CD8-positive, alpha-beta memory T cell (primary cell): Measurements from ENCODE around the gene YPEL4. TPM values are rescaled to one million over a fixed set of nuclear protein-coding genes. Genes with fewer than 3 reads are reported as not detected.
A peak's percentile ranks its signal among the peaks of the same experiment; 100 is the strongest.

Experiments
- CTCF ChIA-PET: fragments of 350-600 bp; sonication (Branson Sonifier 250); formaldehyde crosslinking; loops from one replicate; lab custom pipeline; 2021; ENCODE audit warnings: antibody characterized with exemption; lab: Charles Lee
- POLR2A ChIA-PET: fragments of 350-600 bp; sonication (Branson Sonifier 250); formaldehyde crosslinking; loops from one replicate; lab custom pipeline; 2021; ENCODE audit warnings: antibody characterized with exemption; lab: Charles Lee
- DNase-seq, 5 donors: peaks; one replicate each; pipeline versions ENCODE4 v3.0.0 to v3.0.0-alpha.2; 2020 to 2022; ENCODE audit warnings: mixed read lengths in 1 of 5
- H3K27ac ChIP-seq: one replicate; pipeline ENCODE4 v1.7.0; 2013; ENCODE audit warnings: low read depth, mild to moderate bottlenecking, low read length, moderate library complexity
- H3K27me3 ChIP-seq: 2 replicates; pipeline ENCODE4 v1.7.0; 2013; ENCODE audit warnings: low read length, mild to moderate bottlenecking; ENCODE audit not compliant: insufficient read depth, poor library complexity, severe bottlenecking
- H3K36me3 ChIP-seq: 2 replicates; pipeline ENCODE4 v1.7.0; 2013; ENCODE audit warnings: mild to moderate bottlenecking, low read length, moderate library complexity; ENCODE audit not compliant: insufficient read depth
- H3K4me1 ChIP-seq: 2 replicates; pipeline ENCODE4 v1.7.0; 2013; ENCODE audit warnings: mild to moderate bottlenecking, low read length, moderate library complexity; ENCODE audit not compliant: insufficient read depth
- H3K4me3 ChIP-seq: 2 replicates; pipeline ENCODE4 v1.7.0; 2013; ENCODE audit warnings: mild to moderate bottlenecking, low read length
- H3K9me3 ChIP-seq: 2 replicates; pipeline ENCODE4 v1.7.0; 2013; ENCODE audit warnings: mild to moderate bottlenecking, low read length
- H3K27ac Mint-ChIP-seq, 8 donors: one replicate each; pipeline ENCODE4 v1.8.0; 2020 to 2021; ENCODE audit warnings: mixed read lengths in 8 of 8, mild to moderate bottlenecking in 6 of 8, inconsistent platforms in 3 of 8, moderate library complexity in 3 of 8
- H3K27me3 Mint-ChIP-seq, 2 donors: one replicate each; pipeline ENCODE4 v1.8.0; 2020 to 2021; ENCODE audit warnings: mixed read lengths in 2 of 2, mild to moderate bottlenecking in 1 of 2, moderate library complexity in 1 of 2
- H3K36me3 Mint-ChIP-seq, 3 donors: one replicate each; pipeline ENCODE4 v1.8.0; 2020 to 2021; ENCODE audit warnings: mixed read lengths in 3 of 3, inconsistent platforms in 1 of 3, mild to moderate bottlenecking in 1 of 3
- H3K4me1 Mint-ChIP-seq, 3 donors: one replicate each; pipeline ENCODE4 v1.8.0; 2020 to 2021; ENCODE audit warnings: mixed read lengths in 3 of 3, inconsistent platforms in 1 of 3, mild to moderate bottlenecking in 1 of 3
- H3K4me3 Mint-ChIP-seq, 7 donors: one replicate each; pipeline ENCODE4 v1.8.0; 2020 to 2021; ENCODE audit warnings: mixed read lengths in 7 of 7, mild to moderate bottlenecking in 6 of 7, moderate library complexity in 4 of 7, inconsistent platforms in 2 of 7
- H3K9me3 Mint-ChIP-seq, 5 donors: one replicate each; pipeline ENCODE4 v1.8.0; 2020 to 2022; ENCODE audit warnings: mixed read lengths in 5 of 5, mild to moderate bottlenecking in 3 of 5, moderate library complexity in 2 of 5, inconsistent platforms in 1 of 5
- polyA plus RNA-seq: library from polyadenylated mRNA; unstranded; fragments of 300-500 nt; fragmentation: Illumina TruSeq; gene quantifications from one replicate; pipeline ENCODE4 v1.2.3, GENCODE V29; 2021
- total RNA-seq, 2 experiments: library from RNA; stranded (reverse); gene quantifications; one replicate each; pipeline ENCODE4 v1.2.3, GENCODE V29; 2021

The YPEL4 gene
- total and polyA plus RNA-seq, 3 experiments from 2014 or later = 0.37 to 1.7 (median 1.0) TPM

GRCh38 chr11:57615308-57615707 is 34.4 kb downstream of the YPEL4 start:
- CTCF ChIA-PET = no interaction called here
- no peaks in the 10 kb centered on the region for H3K27me3 ChIP-seq
- H3K4me3 ChIP-seq = no peak overlapping the region
- peaks cover 4% of the 10 kb centered on the region for H3K9me3 ChIP-seq
- no peak for DNase-seq
- Mint-ChIP-seq H3K27me3 (peaks cover 16 to 19% of the 10 kb centered on the region in 2 donors), H3K4me1 (no peaks in the 10 kb centered on the region), H3K9me3 (peaks cover 5 to 18% (median 11%) of the 10 kb centered on the region in 5 donors), H3K4me3 (no peak overlapping the region), H3K36me3 (peaks cover 0 to under 1% (median 0%) of the 10 kb centered on the region in 3 donors), H3K27ac (no peak overlapping the region)
- no peaks in the 10 kb centered on the region for H3K36me3 ChIP-seq
- H3K27ac ChIP-seq = no peak overlapping the region
- H3K4me1 ChIP-seq = no peaks in the 10 kb centered on the region
- POLR2A ChIA-PET = no interaction called here

DNA sequence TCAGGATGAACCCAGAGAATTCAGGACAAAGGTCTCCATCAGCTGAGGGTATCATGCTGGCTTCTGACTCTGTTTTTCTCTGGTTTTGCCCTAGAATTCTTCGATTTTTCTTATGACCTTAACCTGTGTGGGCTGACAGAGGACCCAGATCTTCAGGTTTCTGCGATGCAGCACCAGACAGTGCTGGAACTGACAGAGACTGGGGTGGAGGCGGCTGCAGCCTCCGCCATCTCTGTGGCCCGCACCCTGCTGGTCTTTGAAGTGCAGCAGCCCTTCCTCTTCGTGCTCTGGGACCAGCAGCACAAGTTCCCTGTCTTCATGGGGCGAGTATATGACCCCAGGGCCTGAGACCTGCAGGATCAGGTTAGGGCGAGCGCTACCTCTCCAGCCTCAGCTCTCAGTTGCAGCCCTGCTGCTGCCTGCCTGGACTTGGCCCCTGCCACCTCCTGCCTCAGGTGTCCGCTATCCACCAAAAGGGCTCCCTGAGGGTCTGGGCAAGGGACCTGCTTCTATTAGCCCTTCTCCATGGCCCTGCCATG is 35.4 kb downstream of the YPEL4 start:
- ChIA-PET POLR2A (no interaction called here), CTCF (no interaction called here)
- H3K4me3 Mint-ChIP-seq = peak overlapping the region in 1 of 7 donors; percentile 65
- H3K27me3 Mint-ChIP-seq = peaks cover 16 to 21% of the 10 kb centered on the region in 2 donors
- peaks cover 0 to 8% (median 4%) of the 10 kb centered on the region in 5 donors for H3K9me3 Mint-ChIP-seq
- Histone ChIP-seq H3K4me3 (no peak overlapping the region), H3K27me3 (no peaks in the 10 kb centered on the region), H3K4me1 (no peaks in the 10 kb centered on the region), H3K9me3 (peaks cover 2% of the 10 kb centered on the region), H3K36me3 (no peaks in the 10 kb centered on the region), H3K27ac (no peak overlapping the region)
- no peaks in the 10 kb centered on the region for H3K4me1 Mint-ChIP-seq
- no peaks in the 10 kb centered on the region for H3K36me3 Mint-ChIP-seq
- H3K27ac Mint-ChIP-seq = no peak overlapping the region
- DNase-seq = no peak

- no peaks in the 10 kb centered on the region for H3K4me1 Mint-ChIP-seq
- no peaks in the 10 kb centered on the region for H3K36me3 Mint-ChIP-seq
- H3K9me3 Mint-ChIP-seq = no peaks in the 10 kb centered on the region
- peaks cover 10 to 19% of the 10 kb centered on the region in 2 donors for H3K27me3 Mint-ChIP-seq
- Histone ChIP-seq H3K27me3 (no peaks in the 10 kb centered on the region), H3K36me3 (no peaks in the 10 kb centered on the region), H3K27ac (no peak overlapping the region), H3K9me3 (no peaks in the 10 kb centered on the region), H3K4me3 (no peak overlapping the region), H3K4me1 (no peaks in the 10 kb centered on the region)
- no peak for DNase-seq
- ChIA-PET POLR2A (no interaction called here), CTCF (no interaction called here)
- no peak overlapping the region for H3K4me3 Mint-ChIP-seq
- no peak overlapping the region for H3K27ac Mint-ChIP-seq
These were observed 39.5 kb downstream of the YPEL4 start for GRCh38 chr11:57610170-57610569.

DNA sequence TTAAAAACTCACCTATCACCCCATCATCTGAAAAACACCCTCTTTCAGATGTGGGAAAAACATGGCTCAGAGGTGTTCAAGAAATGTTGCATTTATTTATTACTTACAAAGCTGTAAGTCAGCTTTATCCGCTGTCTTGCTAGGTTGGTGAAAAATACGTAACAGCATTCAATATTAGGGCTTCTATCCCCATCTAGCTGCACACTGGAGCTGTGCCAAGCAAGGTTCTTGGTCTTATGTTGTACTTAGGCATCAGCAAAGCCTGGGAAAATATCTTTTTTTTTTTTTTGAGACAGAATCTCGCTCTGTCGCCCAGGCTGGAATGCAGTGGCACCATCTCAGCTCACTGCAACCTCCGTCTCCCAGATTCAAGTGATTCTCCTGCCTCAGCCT is 44.7 kb downstream of the YPEL4 start:
- no peaks in the 10 kb centered on the region for H3K9me3 ChIP-seq
- H3K36me3 ChIP-seq = no peaks in the 10 kb centered on the region
- H3K9me3 Mint-ChIP-seq = no peaks in the 10 kb centered on the region
- no peak overlapping the region for H3K4me3 ChIP-seq
- peaks cover 0 to 3% (median 2%) of the 10 kb centered on the region in 3 donors for H3K4me1 Mint-ChIP-seq
- CTCF ChIA-PET = interaction anchor here (1.2 kb wide), 2 partner anchors 22 to 37 kb away, joined by 4 to 6 read pairs; partner anchors contain the start of gene UBE2L6
- H3K4me3 Mint-ChIP-seq = no peak overlapping the region
- no peak overlapping the region for H3K27ac ChIP-seq
- H3K27ac Mint-ChIP-seq = peak overlapping the region in 1 of 8 donors; percentile 2
- no peaks in the 10 kb centered on the region for H3K36me3 Mint-ChIP-seq
- H3K4me1 ChIP-seq = no peaks in the 10 kb centered on the region
- H3K27me3 ChIP-seq = no peaks in the 10 kb centered on the region
- H3K27me3 Mint-ChIP-seq = peaks cover 4 to 23% of the 10 kb centered on the region in 2 donors
- POLR2A ChIA-PET = no interaction called here
- no peak for DNase-seq

- DNase-seq = no peak
- H3K9me3 ChIP-seq = no peaks in the 10 kb centered on the region
- Mint-ChIP-seq H3K36me3 (no peaks in the 10 kb centered on the region), H3K4me1 (peaks cover 0 to 3% (median 2%) of the 10 kb centered on the region in 3 donors), H3K27ac (no peak overlapping the region), H3K27me3 (peaks cover 4 to 28% of the 10 kb centered on the region in 2 donors), H3K4me3 (no peak overlapping the region), H3K9me3 (no peaks in the 10 kb centered on the region)
- H3K27me3 ChIP-seq = no peaks in the 10 kb centered on the region
- ChIA-PET POLR2A (no interaction called here), CTCF (interaction anchor here (0.5 to 1.2 kb wide), 3 partner anchors 13 to 36 kb away, joined by 3 to 6 read pairs (median 4); partner anchors contain the start of gene UBE2L6)
- H3K4me3 ChIP-seq = no peak overlapping the region
- no peaks in the 10 kb centered on the region for H3K36me3 ChIP-seq
- H3K4me1 ChIP-seq = no peaks in the 10 kb centered on the region
- no peak overlapping the region for H3K27ac ChIP-seq
These were observed 45.2 kb downstream of the YPEL4 start for GRCh38 chr11:57604296-57605027.

GRCh38 chr11:57601297-57601696 is 48.4 kb downstream of the YPEL4 start:
- Mint-ChIP-seq H3K4me3 (no peak overlapping the region), H3K4me1 (peaks cover 0 to 4% (median 3%) of the 10 kb centered on the region in 3 donors), H3K27ac (no peak overlapping the region), H3K27me3 (peaks cover 18 to 45% of the 10 kb centered on the region in 2 donors), H3K9me3 (no peaks in the 10 kb centered on the region), H3K36me3 (no peaks in the 10 kb centered on the region)
- H3K9me3 ChIP-seq = no peaks in the 10 kb centered on the region
- DNase-seq = no peak
- H3K36me3 ChIP-seq = no peaks in the 10 kb centered on the region
- H3K27me3 ChIP-seq = peaks cover 14% of the 10 kb centered on the region
- H3K4me3 ChIP-seq = no peak overlapping the region
- H3K4me1 ChIP-seq = no peaks in the 10 kb centered on the region
- ChIA-PET CTCF (no interaction called here), POLR2A (no interaction called here)
- H3K27ac ChIP-seq = no peak overlapping the region

GRCh38 chr11:57599381-57599780 is 50.3 kb downstream of the YPEL4 start:
- ChIA-PET POLR2A (no interaction called here), CTCF (interaction anchor here (1.5 kb wide), 1 partner anchor 40 kb away, joined by 4 read pairs; no protein-coding TSS in a partner anchor)
- no peak for DNase-seq
- no peak overlapping the region for H3K27ac ChIP-seq
- Mint-ChIP-seq H3K9me3 (no peaks in the 10 kb centered on the region), H3K4me3 (no peak overlapping the region), H3K36me3 (no peaks in the 10 kb centered on the region), H3K27me3 (peaks cover 32 to 49% of the 10 kb centered on the region in 2 donors), H3K27ac (no peak overlapping the region), H3K4me1 (peaks cover 0 to 4% (median 2%) of the 10 kb centered on the region in 3 donors)
- peaks cover 14% of the 10 kb centered on the region for H3K27me3 ChIP-seq
- no peaks in the 10 kb centered on the region for H3K36me3 ChIP-seq
- H3K9me3 ChIP-seq = no peaks in the 10 kb centered on the region
- H3K4me3 ChIP-seq = no peak overlapping the region
- H3K4me1 ChIP-seq = no peaks in the 10 kb centered on the region

DNA sequence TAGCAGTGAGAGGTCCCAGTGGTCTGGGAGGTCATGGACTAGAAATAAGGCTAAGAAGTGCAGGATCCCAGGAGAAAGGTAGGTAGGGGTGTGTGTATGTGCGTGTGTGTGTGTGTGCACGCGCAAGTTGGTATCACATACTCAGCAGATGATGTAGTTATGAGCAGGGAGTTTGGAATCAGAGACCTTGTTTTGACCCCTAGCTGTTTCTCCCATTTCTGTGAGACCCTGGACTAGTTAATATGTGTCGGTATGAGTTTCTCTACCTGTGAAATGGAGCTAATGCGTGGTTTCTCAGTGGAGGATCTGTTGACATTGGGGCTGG is 50.9 kb downstream of the YPEL4 start:
- Histone ChIP-seq H3K9me3 (no peaks in the 10 kb centered on the region), H3K27me3 (peaks cover 14% of the 10 kb centered on the region), H3K36me3 (no peaks in the 10 kb centered on the region), H3K4me3 (no peak overlapping the region), H3K27ac (no peak overlapping the region), H3K4me1 (no peaks in the 10 kb centered on the region)
- POLR2A ChIA-PET = no interaction called here
- Mint-ChIP-seq H3K27me3 (peaks cover 35 to 54% of the 10 kb centered on the region in 2 donors), H3K27ac (no peak overlapping the region), H3K4me3 (no peak overlapping the region), H3K9me3 (no peaks in the 10 kb centered on the region), H3K36me3 (no peaks in the 10 kb centered on the region), H3K4me1 (peaks cover 0 to 3% (median 0%) of the 10 kb centered on the region in 3 donors)
- DNase-seq = no peak
- CTCF ChIA-PET = interaction anchor here (1.5 kb wide), 1 partner anchor 41 kb away, joined by 4 read pairs; no protein-coding TSS in a partner anchor
